Upper lobe of right lung (tissue), 1 donor: ENCODE measurements around the gene SHMT2. TPM values are rescaled to one million over a fixed set of nuclear protein-coding genes. Genes with fewer than 3 reads are reported as not detected.
A peak's percentile ranks its signal among the peaks of the same experiment; 100 is the strongest.
"Not testable (repeated sequence)": the region's sequence is repeated elsewhere in the genome, so short reads cannot be mapped to it uniquely, and the experiment has no call there.

Source experiments
- ATAC-seq: fragments of 200-7000 bp; cut with Tn5 transposase; one replicate; pipeline ENCODE4 v1.9.1; 2020; ENCODE audit warnings: mild to moderate bottlenecking, moderate library complexity
- DNase-seq: peaks from one replicate; pipeline ENCODE4 v3.0.0-alpha.2; 2020
- H3K27ac ChIP-seq: fragments of 200-600 bp; one replicate; pipeline ENCODE4 v1.8.0; 2022
- H3K27me3 ChIP-seq: fragments of 200-600 bp; one replicate; pipeline ENCODE4 v1.8.0; 2022; ENCODE audit warnings: mild to moderate bottlenecking
- H3K36me3 ChIP-seq: fragments of 200-600 bp; one replicate; pipeline ENCODE4 v1.8.0; 2022
- H3K4me1 ChIP-seq: fragments of 200-600 bp; one replicate; pipeline ENCODE4 v1.8.0; 2022
- H3K4me3 ChIP-seq: fragments of 200-600 bp; one replicate; pipeline ENCODE4 v1.8.0; 2022; ENCODE audit warnings: mild to moderate bottlenecking
- H3K9me3 ChIP-seq: fragments of 200-600 bp; one replicate; pipeline ENCODE4 v1.8.0; 2022
- intact Hi-C: fragments of 100-400 bp; cut with DNase I; formaldehyde crosslinking; loops from one replicate; pipeline ENCODE4 v1.11.0; 2022
- total RNA-seq: library from RNA; stranded (reverse); fragmentation: NEBNext Ultra II Directional; extraction: Animal tissue kit (Norgen Biotek cat#: 25700); gene quantifications from one replicate; pipeline ENCODE4 v1.2.1, GENCODE V29; 2021
- TF ChIP-seq, protein P1 (sequence below): fragments of 200-600 bp; IDR thresholded peaks from one replicate; pipeline ENCODE4 v1.8.0; 2022; ENCODE audit warnings: antibody characterized with exemption
- donor health status: DM: no; HTN: yes; CAD: no; lungs with severe emphysema.

The SHMT2 gene
- total RNA-seq, 1 donor from 2014 or later = 59.2 TPM

DNA sequence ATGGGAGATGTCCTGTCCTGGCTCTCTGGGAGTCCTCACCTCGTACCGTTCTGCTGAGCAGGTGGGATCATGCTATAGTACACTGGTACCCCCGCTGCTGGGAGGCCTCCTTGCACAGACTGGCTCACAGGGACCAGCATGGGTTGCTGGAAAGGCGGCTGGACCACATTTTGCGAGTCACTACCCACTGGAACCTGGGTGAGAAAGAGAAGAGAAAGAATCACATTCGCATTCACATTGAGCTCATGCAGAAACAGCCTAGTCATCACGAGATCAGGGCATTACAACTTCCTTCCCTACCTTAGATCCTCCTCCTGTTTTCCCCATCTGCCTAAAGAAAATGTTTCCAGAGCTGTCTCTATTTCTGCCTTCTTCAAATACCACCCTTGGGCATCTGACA is 38.8 kb downstream of the SHMT2 start:
- H3K4me3 ChIP-seq = no peak overlapping the region
- no peak for DNase-seq
- H3K9me3 ChIP-seq = no peaks in the 10 kb centered on the region
- no peak overlapping the region for H3K27ac ChIP-seq
- intact Hi-C loops = loop anchor here (10.0 kb wide), 1 partner anchor 187 kb away; the partner anchor contains the start of genes GLI1 and INHBE
- H3K27me3 ChIP-seq = no peaks in the 10 kb centered on the region
- TF ChIP-seq, protein P1, sequence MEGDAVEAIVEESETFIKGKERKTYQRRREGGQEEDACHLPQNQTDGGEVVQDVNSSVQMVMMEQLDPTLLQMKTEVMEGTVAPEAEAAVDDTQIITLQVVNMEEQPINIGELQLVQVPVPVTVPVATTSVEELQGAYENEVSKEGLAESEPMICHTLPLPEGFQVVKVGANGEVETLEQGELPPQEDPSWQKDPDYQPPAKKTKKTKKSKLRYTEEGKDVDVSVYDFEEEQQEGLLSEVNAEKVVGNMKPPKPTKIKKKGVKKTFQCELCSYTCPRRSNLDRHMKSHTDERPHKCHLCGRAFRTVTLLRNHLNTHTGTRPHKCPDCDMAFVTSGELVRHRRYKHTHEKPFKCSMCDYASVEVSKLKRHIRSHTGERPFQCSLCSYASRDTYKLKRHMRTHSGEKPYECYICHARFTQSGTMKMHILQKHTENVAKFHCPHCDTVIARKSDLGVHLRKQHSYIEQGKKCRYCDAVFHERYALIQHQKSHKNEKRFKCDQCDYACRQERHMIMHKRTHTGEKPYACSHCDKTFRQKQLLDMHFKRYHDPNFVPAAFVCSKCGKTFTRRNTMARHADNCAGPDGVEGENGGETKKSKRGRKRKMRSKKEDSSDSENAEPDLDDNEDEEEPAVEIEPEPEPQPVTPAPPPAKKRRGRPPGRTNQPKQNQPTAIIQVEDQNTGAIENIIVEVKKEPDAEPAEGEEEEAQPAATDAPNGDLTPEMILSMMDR = no peak
- ATAC-seq = peak; percentile 41
- no peaks in the 10 kb centered on the region for H3K4me1 ChIP-seq
- peaks cover 83% of the 10 kb centered on the region for H3K36me3 ChIP-seq

- Histone ChIP-seq H3K4me1 (no peaks in the 10 kb centered on the region), H3K27me3 (no peaks in the 10 kb centered on the region), H3K9me3 (no peaks in the 10 kb centered on the region), H3K4me3 (no peak overlapping the region), H3K27ac (no peak overlapping the region), H3K36me3 (peaks cover 83% of the 10 kb centered on the region)
- ATAC-seq (no peak), DNase-seq (no peak)
- intact Hi-C loops = no loop called here
- TF ChIP-seq, protein P1 = no peak
These were observed 41.5 kb downstream of the SHMT2 start for GRCh38 chr12:57270966-57271470.

GRCh38 chr12:57272337-57273151 is 43.0 kb downstream of the SHMT2 start:
- intact Hi-C loops = no loop called here
- no peak overlapping the region for H3K27ac ChIP-seq
- H3K9me3 ChIP-seq = no peaks in the 10 kb centered on the region
- H3K4me1 ChIP-seq = no peaks in the 10 kb centered on the region
- no peak overlapping the region for H3K4me3 ChIP-seq
- DNase-seq (no peak), ATAC-seq (no peak)
- H3K36me3 ChIP-seq = peaks cover 72% of the 10 kb centered on the region
- no peaks in the 10 kb centered on the region for H3K27me3 ChIP-seq
- TF ChIP-seq, protein P1 = no peak

DNA sequence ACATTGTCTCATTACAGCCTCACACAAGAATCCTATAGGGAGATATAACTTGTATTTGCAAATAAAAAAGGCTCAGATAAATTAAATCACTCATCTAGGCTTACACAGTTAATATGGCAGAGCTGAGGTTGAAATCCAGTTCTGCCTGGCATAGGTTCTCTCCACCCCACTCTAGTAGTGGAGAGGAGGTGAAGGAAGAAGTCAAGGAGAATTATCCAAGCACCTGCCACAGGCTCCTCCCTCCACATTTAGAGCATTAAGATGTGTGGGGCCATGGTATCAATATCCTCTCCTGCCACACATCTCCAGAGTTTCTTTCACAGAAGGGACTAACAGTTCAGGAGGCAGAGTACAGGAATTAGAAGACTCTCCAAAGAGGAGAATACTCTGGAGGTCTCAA is 44.0 kb downstream of the SHMT2 start:
- peaks cover 72% of the 10 kb centered on the region for H3K36me3 ChIP-seq
- intact Hi-C loops = no loop called here

GRCh38 chr12:57276233-57276632 is 46.7 kb downstream of the SHMT2 start:
- H3K4me1 ChIP-seq, H3K9me3 ChIP-seq, H3K27ac ChIP-seq, ATAC-seq, DNase-seq, H3K4me3 ChIP-seq, H3K27me3 ChIP-seq, intact Hi-C loops: not testable (repeated sequence)
- H3K36me3 ChIP-seq = peaks cover 71% of the 10 kb centered on the region

More for the DNA sequence above, 44.0 kb downstream of the SHMT2 start:
- TF ChIP-seq, protein P1 = no peak
- DNase-seq (no peak), ATAC-seq (no peak)
- H3K27ac ChIP-seq = no peak overlapping the region
- no peaks in the 10 kb centered on the region for H3K9me3 ChIP-seq
- no peaks in the 10 kb centered on the region for H3K4me1 ChIP-seq
- no peaks in the 10 kb centered on the region for H3K27me3 ChIP-seq
- no peak overlapping the region for H3K4me3 ChIP-seq

DNA sequence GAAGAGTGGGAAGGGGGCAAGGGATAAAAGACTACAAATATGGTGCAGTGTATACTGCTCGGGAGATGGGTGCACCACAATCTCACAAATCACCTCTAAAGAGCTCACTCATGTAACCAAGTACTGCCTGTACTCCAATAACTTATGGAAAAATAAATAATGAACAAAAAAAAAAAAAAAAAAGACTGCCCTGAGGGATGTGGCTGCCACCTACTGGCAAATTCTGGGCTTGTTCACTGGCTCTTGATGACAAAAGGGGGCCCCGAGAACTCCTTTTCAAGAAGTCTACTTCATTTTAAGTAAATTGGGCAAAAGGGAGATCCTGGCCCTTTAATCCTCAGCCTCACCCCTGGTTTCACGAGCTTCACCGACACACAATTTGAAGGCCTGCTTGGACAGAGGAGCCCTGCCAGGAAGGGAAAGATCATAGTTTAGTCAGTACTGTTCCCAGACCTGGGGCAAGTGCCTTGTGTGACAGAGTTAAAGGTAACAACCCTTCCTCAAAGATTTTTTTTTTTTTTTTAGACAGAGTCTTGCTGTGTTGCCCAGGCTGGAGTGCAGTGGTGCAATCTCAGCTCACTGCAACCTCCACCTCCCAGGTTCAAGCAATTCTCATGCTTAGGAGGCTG is 47.5 kb downstream of the SHMT2 start:
- Histone ChIP-seq H3K9me3 (no peaks in the 10 kb centered on the region), H3K36me3 (peaks cover 70% of the 10 kb centered on the region), H3K4me1 (no peaks in the 10 kb centered on the region), H3K27ac (no peak overlapping the region), H3K27me3 (no peaks in the 10 kb centered on the region), H3K4me3 (no peak overlapping the region)
- TF ChIP-seq, protein P1 = peak; percentile 19
- ATAC-seq (no peak), DNase-seq (no peak)
- intact Hi-C loops = no loop called here
